Rectal smooth muscle tissue (tissue), 1 donor: ENCODE results near the gene NSMF.

ENCODE experiments used
- H3K27ac ChIP-seq: one replicate; pipeline ENCODE4 v1.7.0; 2013; ENCODE audit warnings: low read depth, low read length, inconsistent platforms
- H3K27me3 ChIP-seq: one replicate; pipeline ENCODE4 v1.7.0; 2013; ENCODE audit warnings: low read length; ENCODE audit not compliant: control insufficient read depth, insufficient read depth
- H3K36me3 ChIP-seq: one replicate; pipeline ENCODE4 v1.7.0; 2013; ENCODE audit warnings: low read length; ENCODE audit not compliant: control insufficient read depth, insufficient read depth
- H3K4me1 ChIP-seq: one replicate; pipeline ENCODE4 v1.7.0; 2013; ENCODE audit warnings: low read length; ENCODE audit not compliant: control insufficient read depth, insufficient read depth
- H3K4me3 ChIP-seq: one replicate; pipeline ENCODE4 v1.7.0; 2013; ENCODE audit warnings: low read length
- H3K9ac ChIP-seq: one replicate; pipeline ENCODE4 v1.7.0; 2013; ENCODE audit warnings: low read length

The NSMF gene

GRCh38 chr9:137449081-137449844, 9.9 kb downstream of the NSMF start:
- Histone ChIP-seq H3K4me1 (peaks cover 3% of the 10 kb centered on the region), H3K9ac (no peak overlapping the region), H3K27ac (no peak overlapping the region), H3K4me3 (no peak overlapping the region), H3K27me3 (no peaks in the 10 kb centered on the region), H3K36me3 (peaks cover 4% of the 10 kb centered on the region)

GRCh38 chr9:137448602-137448962, 10.6 kb downstream of the NSMF start:
- Histone ChIP-seq H3K27me3 (no peaks in the 10 kb centered on the region), H3K4me3 (no peak overlapping the region), H3K36me3 (peaks cover 4% of the 10 kb centered on the region), H3K9ac (no peak overlapping the region), H3K4me1 (peaks cover 3% of the 10 kb centered on the region), H3K27ac (no peak overlapping the region)

- Histone ChIP-seq H3K36me3 (peaks cover 4% of the 10 kb centered on the region), H3K27me3 (no peaks in the 10 kb centered on the region), H3K9ac (no peak overlapping the region), H3K4me1 (no peaks in the 10 kb centered on the region), H3K4me3 (no peak overlapping the region), H3K27ac (no peak overlapping the region)
Measured at GRCh38 chr9:137447722-137448601, 11.2 kb downstream of the NSMF start.

GRCh38 chr9:137446851-137447471, 12.2 kb downstream of the NSMF start:
- Histone ChIP-seq H3K4me1 (no peaks in the 10 kb centered on the region), H3K27ac (no peak overlapping the region), H3K36me3 (no peaks in the 10 kb centered on the region), H3K4me3 (no peak overlapping the region), H3K27me3 (no peaks in the 10 kb centered on the region), H3K9ac (no peak overlapping the region)

- no peak overlapping the region for H3K9ac ChIP-seq
- no peak overlapping the region for H3K4me3 ChIP-seq
- no peaks in the 10 kb centered on the region for H3K27me3 ChIP-seq
- no peaks in the 10 kb centered on the region for H3K4me1 ChIP-seq
- H3K36me3 ChIP-seq = no peaks in the 10 kb centered on the region
- H3K27ac ChIP-seq = no peak overlapping the region
Measured at GRCh38 chr9:137445930-137446431, 13.2 kb downstream of the NSMF start.

GRCh38 chr9:137445275-137445807, 13.8 kb downstream of the NSMF start:
- Histone ChIP-seq H3K4me3 (no peak overlapping the region), H3K27me3 (no peaks in the 10 kb centered on the region), H3K27ac (no peak overlapping the region), H3K36me3 (no peaks in the 10 kb centered on the region), H3K4me1 (no peaks in the 10 kb centered on the region), H3K9ac (no peak overlapping the region)

- H3K9ac ChIP-seq = no peak overlapping the region
Measured at GRCh38 chr9:137444106-137444790, 14.9 kb downstream of the NSMF start.

GRCh38 chr9:137441935-137442321, 17.2 kb downstream of the NSMF start:
- Histone ChIP-seq H3K4me3 (no peak overlapping the region), H3K9ac (no peak overlapping the region), H3K4me1 (no peaks in the 10 kb centered on the region), H3K36me3 (no peaks in the 10 kb centered on the region), H3K27ac (no peak overlapping the region), H3K27me3 (no peaks in the 10 kb centered on the region)

More at GRCh38 chr9:137444106-137444790, 14.9 kb downstream of the NSMF start:
- H3K27ac ChIP-seq = no peak overlapping the region
- H3K27me3 ChIP-seq = no peaks in the 10 kb centered on the region
- H3K4me3 ChIP-seq = no peak overlapping the region
- H3K36me3 ChIP-seq = no peaks in the 10 kb centered on the region
- H3K4me1 ChIP-seq = no peaks in the 10 kb centered on the region

- no peak within 1 kb of the TSS for H3K27ac ChIP-seq
- H3K36me3 ChIP-seq = no peaks in the 10 kb centered on the region
- no peak within 1 kb of the TSS for H3K4me3 ChIP-seq
- H3K4me1 ChIP-seq = no peaks in the 10 kb centered on the region
- H3K27me3 ChIP-seq = no peaks in the 10 kb centered on the region
- no peak within 1 kb of the TSS for H3K9ac ChIP-seq
Measured at GRCh38 chr9:137441289-137441934, 17.7 kb downstream of the NSMF start, which contains the start of gene ENTPD8. TSS of gene ENTPD8 (minus strand) at chr9:137441357. CDS start at chr9:137438285, 3,072 bp downstream.

- Histone ChIP-seq H3K36me3 (no peaks in the 10 kb centered on the region), H3K27me3 (no peaks in the 10 kb centered on the region), H3K4me3 (no peak overlapping the region), H3K4me1 (peaks cover 3% of the 10 kb centered on the region), H3K9ac (no peak overlapping the region), H3K27ac (no peak overlapping the region)
Measured at GRCh38 chr9:137439158-137439714, 19.9 kb downstream of the NSMF start.

- Histone ChIP-seq H3K27me3 (no peaks in the 10 kb centered on the region), H3K36me3 (no peaks in the 10 kb centered on the region), H3K9ac (no peak overlapping the region), H3K27ac (no peak overlapping the region), H3K4me1 (peaks cover 3% of the 10 kb centered on the region), H3K4me3 (no peak overlapping the region)
Measured at GRCh38 chr9:137438591-137439157, 20.5 kb downstream of the NSMF start.
